ENCODE measurements around the gene SPEG.
"Not testable (repeated sequence)": the region's sequence is repeated elsewhere in the genome, so short reads cannot be mapped to it uniquely, and the experiment has no call there.

Gene SPEG

GRCh38 chr2:219434718-219435525 is at the start of gene SPEG:
Gene SPEG, plus strand, starts transcription at chr2:219434843. Its CDS starts 135 bp downstream, at chr2:219434978.
- DNase-seq (ENCODE audit: low read depth in 1 of 2, low spot score in 1 of 2), result no peak

- no peak for DNase-seq (ENCODE audit: low read depth in 1 of 2, low spot score in 1 of 2)
Measured at GRCh38 chr2:219384859-219385258, 49.8 kb upstream of the SPEG start.

GRCh38 chr2:219385958-219386520 is 48.6 kb upstream of the SPEG start:
- DNase-seq (ENCODE audit: low read depth in 1 of 2, low spot score in 1 of 2), result no peak

GRCh38 chr2:219386532-219387280 is 47.9 kb upstream of the SPEG start:
- no peak for DNase-seq (ENCODE audit: low read depth in 1 of 2, low spot score in 1 of 2)

- DNase-seq (ENCODE audit: low read depth in 1 of 2, low spot score in 1 of 2), result peak; percentile 92 to 95
Measured at GRCh38 chr2:219387306-219388120, 47.1 kb upstream of the SPEG start, which contains the start of gene DNPEP. Gene DNPEP, minus strand, starts transcription at chr2:219387912. Its CDS starts 118 bp downstream, at chr2:219387794.

GRCh38 chr2:219388121-219388906 is 46.3 kb upstream of the SPEG start:
- peak; percentile 99 to 100 for DNase-seq (ENCODE audit: low read depth in 1 of 2, low spot score in 1 of 2)

DNA sequence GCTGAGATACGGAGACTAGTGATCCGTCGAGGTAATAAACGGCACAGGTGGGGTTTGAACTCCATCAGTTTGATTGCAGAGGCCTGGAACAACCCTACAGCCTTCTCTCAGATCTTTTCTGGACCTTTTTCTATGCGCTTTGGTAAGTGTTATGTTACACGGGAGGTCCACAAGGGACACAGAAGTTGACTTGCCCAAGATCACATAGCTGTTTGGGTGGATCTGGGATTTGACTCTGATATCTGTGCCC is 45.8 kb upstream of the SPEG start:
- no peak for DNase-seq (ENCODE audit: low read depth in 1 of 2, low spot score in 1 of 2)

DNA sequence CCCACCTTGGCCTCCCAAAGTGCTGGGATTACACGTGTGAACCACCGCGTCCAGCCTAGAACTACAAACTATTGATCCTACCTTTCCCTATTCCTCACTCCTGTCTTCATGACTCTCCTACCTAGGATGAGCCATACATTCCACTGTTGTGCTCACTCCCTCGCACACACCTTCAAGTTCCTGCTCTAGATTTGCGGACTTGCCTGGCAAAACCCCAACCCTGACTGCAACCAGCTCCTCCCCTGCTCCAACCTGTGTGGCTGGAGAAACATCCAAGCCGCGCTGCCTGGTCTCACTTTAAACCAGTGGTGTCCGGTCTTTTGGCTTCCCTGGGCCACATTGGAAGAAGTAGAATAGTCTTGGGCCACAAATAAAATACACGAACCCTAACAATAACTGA is 41.9 kb upstream of the SPEG start:
- DNase-seq (ENCODE audit: low read depth in 1 of 2, low spot score in 1 of 2), result no peak

GRCh38 chr2:219395056-219395455 is 39.6 kb upstream of the SPEG start:
- DNase-seq (ENCODE audit: low read depth in 1 of 2, low spot score in 1 of 2), result not testable (repeated sequence)

- DNase-seq (ENCODE audit: low read depth in 1 of 2, low spot score in 1 of 2), result no peak
Measured at GRCh38 chr2:219395609-219396008, 39.0 kb upstream of the SPEG start.

DNA sequence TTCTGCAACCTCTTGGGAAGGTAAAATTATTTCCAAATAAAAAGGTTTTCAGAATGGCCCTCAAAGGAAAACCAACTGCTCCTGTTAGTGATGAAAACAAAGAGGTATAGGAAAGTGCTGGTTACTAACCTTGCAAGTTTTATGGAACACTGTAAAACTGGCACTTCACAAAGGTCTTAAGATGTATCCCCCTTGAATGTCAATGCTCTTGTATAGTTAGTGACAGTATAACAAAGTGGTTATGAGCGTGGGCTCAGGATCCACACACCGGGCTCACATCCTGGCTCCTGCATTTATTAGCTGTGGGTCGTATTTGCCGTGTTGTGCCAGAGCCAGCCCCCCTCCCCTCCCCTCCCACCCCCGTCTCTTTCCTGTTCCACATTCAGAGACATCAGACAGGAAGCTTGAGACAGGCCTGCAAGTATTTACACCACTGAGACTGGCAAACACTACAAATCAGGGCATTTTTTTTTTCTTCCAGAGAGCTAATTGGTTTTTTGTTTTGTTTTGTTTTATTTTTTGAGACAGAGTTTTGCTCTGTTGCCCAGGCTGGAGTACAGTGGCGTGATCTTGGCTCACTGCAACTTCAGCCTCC is 37.7 kb upstream of the SPEG start:
- no peak for DNase-seq (ENCODE audit: low read depth in 1 of 2, low spot score in 1 of 2)

DNA sequence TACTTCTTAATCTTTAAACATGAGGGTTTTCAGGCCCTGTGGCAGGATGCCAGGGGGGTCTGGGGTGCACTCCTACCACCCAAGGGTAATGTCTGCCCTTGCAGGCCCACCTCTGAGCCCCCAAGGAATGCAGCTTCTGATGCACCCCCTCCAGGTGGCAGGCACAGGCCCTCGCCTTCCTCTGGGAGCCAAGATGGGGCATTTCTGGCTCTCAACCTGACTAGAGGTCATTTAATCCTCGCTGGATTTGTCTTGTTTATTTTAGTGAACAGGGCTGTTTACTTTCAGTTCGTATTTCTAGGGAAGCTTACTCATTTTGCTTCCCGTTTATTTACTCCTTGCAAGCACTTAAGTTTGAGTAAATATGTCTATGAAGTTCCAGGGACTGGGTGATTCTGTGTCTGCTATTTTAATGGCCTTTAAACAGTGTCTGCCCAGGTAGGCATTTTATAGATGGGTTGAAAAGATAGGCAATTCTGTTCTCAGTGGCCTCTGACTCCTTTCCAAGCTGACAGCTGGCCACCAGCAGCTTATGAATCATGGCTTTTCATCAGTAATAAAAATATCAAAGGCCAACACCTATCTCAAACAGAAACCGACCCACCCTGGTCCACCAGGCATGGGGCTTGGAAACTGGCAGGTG is 35.8 kb upstream of the SPEG start:
- no peak for DNase-seq (ENCODE audit: low read depth in 1 of 2, low spot score in 1 of 2)

GRCh38 chr2:219399716-219400478 is 34.7 kb upstream of the SPEG start:
- no peak for DNase-seq (ENCODE audit: low read depth in 1 of 2, low spot score in 1 of 2)

DNA sequence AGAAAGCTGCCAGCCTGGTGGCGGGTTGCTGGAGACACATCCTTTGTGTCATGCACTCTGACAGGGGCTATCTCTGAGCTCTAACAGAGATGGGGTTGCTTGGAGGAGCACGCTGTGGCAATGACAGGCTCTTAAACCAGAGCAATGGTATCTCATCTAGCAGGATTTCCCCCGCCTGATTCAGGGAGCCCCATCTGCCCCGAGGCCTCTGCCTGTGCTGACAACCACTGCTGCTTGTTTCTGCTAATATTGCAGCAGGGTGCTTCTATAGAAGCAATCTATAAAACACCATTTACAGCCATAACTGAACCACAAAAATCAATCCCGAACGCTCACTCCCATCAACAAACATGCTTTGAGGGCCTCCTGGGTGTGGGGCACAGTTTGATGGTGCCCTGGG is 34.1 kb upstream of the SPEG start:
- DNase-seq (ENCODE audit: low read depth in 1 of 2, low spot score in 1 of 2), result no peak

- no peak for DNase-seq (ENCODE audit: low read depth in 1 of 2, low spot score in 1 of 2)
Measured at GRCh38 chr2:219401606-219402005, 33.0 kb upstream of the SPEG start.

GRCh38 chr2:219402665-219403515 is 31.8 kb upstream of the SPEG start:
- peak in 1 of 2 donors; percentile 43 for DNase-seq (ENCODE audit: low read depth in 1 of 2, low spot score in 1 of 2)

- no peak for DNase-seq (ENCODE audit: low read depth in 1 of 2, low spot score in 1 of 2)
Measured at GRCh38 chr2:219403861-219404260, 30.8 kb upstream of the SPEG start.

DNA sequence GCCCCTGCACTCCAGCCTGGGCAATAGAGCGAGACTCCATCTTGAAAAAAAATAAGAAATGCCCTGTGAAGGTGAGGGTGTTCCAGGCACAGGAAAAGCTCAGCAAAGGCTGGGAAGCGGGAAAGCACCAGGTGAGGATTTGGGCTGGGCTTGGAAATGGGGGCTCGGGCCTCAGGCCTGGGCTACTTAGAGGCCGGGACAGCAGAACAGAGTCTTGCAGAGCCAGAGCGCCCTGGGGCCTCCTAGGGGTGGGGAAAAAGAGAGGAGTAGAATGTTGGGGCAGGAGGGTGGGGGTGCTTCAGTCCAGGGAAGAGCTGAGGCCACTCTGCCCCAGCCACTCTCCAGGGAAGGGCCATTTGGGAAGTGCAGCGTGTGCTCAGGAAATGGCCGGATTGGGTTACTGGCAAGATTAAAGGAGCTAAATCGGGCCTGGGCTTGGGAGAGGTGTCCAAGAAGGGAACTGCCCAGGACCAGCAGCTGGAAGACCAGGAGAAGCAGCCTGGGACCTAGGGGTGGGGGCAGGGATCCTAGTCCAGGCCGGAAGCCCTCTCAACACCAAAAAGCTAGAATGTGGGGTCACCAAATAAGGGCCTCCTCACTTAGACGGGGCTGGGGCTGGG is 30.2 kb upstream of the SPEG start:
- no peak for DNase-seq (ENCODE audit: low read depth in 1 of 2, low spot score in 1 of 2)

Data from activated T-helper 1 cell treated with anti-CD3 and anti-CD28 coated beads, Interleukin-2, amount 50 U/mL, for 16 hours (primary cell).